Stromal cell of bone marrow (primary cell): ENCODE results near the gene ADAMTS17.

Source experiments
- DNase-seq: peaks from one replicate; pipeline ENCODE4 v3.0.0-alpha.2; 2012; ENCODE audit warnings: low read depth

Gene ADAMTS17

DNA sequence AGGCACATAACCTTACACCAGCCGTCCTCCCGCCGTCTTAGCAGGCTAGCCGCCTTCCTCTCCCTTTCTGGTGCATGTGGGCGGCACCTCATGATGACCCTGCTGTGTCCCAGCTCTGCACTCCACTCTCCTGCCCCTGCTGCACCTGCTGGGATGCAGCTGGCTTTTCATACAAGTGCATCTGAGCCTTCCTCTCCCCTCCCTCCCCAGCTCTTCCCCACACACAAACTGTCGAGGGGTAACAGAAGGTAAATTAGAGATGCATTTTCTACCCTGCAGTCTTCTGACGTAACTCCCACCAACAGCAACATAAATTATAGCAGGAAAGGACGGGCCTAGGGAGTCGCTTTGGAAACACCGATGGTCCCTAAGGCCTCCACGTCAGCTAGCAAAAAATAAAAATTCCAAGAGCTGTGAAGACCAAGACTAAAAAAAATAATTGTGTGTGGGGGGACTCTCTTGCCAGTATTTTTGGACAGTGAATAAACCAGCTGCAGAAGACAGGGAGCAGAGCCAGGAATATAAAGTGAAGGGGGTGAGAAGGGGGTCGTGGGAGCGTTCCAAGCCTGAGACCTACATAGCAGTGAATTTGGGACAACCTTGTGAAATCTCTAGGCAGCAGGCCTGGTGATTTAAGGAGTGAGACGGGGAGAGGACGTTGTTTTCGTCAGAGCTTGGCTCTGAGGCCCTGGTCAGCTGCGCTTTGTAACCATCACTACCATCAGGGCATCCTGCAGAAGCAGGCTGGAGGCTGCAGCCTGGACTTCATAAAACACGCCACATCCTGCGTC lies 216.2 kb downstream of the ADAMTS17 start:
- DNase-seq = no peak

DNA sequence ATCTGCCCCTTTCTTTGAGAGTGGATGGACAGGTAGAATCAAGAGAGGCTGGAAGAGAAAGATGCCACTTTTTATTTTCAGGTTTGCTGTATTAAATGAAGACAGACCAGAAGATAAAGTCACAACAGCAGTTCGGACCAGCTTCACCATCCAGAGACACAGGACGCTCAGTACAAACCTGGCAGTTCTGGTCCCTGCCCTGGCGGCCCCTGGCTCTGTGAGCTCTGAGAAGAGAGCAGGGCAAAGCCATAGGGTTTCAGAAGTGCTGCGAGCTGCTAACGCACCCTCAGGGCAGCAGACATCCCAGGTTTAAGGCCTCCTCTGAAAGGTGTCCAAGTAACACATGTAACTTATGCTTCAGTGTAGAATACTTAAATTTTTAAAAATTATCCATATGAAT lies 216.8 kb downstream of the ADAMTS17 start:
- DNase-seq = no peak

DNA sequence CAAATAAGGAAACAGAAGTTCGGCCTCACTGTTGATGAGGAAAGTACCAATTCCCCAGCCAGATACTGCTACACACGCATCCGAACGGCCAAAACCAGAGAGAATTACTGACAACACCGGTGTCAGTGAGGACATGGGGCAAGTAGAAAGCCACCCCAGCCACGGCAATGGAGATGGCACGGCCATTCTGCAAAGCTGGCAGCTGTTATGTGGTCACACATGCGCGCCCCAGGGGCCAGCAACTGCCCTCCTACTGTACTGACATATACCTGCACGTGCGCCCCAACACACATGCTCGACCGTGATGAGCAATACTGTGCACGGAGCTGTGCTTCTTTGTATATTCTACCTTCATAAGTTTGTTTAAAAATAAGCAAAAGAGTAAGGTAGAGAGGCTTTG lies 217.4 kb downstream of the ADAMTS17 start:
- DNase-seq = no peak

DNA sequence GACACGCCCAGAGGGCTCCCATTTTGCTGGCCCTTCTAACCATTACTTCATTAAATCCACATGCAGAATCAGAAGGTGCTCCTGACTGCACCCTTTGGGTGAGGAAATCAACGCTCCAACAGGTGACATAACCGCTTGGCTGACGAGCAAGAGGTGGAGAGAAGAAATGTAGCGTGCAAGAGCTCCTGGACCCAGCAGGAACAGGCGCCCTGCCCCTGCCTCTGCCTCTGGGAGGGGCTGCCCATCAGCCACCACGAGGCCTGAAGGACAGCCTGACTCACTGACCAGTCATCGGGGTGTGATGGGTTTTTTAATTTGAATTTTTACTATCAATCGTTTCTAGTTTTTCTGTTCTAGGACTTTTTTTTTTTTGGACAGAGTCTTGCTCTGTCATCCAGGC lies 218.2 kb downstream of the ADAMTS17 start:
- DNase-seq = peak; percentile 52

DNA sequence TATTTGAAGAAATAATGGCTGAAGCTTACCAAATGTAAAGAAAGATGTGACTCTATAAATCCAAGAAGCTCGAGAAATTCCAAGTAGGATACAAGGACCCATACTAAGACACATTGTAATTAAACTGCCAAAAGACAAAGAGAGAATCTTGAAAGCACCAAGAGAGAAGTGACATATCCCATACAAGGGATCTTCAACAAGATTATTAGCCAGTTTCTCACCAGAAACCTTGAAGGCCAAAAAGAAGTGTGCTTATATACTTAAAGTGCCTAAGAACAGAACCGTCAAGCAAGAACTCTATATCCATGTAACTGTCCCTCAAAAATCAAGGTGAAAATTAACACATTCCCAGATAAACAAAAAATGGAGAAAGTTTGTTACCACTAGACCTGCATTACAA lies 220.5 kb downstream of the ADAMTS17 start:
- no peak for DNase-seq

DNA sequence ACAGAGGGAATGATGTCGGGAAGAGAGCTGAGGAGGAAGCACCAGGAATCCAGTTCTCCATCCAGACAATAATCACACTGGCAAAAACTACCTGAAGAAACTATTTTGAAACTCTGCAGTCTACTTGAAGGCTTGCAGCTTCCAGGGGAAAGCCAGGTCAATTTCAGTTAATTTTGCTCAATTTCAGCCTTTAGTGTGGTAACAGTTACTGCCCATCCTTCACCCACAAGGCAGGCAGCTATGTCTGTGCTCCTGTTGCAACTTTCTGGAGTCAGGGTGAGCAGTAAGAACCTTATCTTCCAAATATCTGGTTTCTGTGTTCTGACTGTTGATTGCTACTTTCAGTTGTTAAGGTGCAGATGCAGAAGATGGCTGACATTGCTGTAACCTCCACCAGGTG lies 221.7 kb downstream of the ADAMTS17 start:
- no peak for DNase-seq

DNA sequence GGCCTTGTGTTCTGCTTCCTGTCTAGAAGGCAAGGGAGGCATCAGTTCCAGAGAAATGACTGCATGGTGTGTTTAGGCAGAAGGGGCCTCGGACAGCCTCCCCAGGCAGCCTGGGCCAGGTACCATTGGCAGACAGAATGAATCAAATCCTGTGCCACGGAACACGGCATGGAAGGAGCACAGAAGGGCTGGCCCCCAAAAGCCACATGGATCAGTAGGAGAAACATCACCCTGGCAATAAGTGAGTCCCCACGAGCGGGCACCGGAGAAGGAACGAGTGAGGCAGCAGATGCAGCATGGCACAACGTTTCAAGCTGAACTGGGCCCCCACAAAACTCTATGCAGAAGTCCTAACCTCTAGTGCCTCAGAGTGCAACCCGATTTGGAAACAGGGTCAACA lies 223.2 kb downstream of the ADAMTS17 start:
- DNase-seq = no peak

DNA sequence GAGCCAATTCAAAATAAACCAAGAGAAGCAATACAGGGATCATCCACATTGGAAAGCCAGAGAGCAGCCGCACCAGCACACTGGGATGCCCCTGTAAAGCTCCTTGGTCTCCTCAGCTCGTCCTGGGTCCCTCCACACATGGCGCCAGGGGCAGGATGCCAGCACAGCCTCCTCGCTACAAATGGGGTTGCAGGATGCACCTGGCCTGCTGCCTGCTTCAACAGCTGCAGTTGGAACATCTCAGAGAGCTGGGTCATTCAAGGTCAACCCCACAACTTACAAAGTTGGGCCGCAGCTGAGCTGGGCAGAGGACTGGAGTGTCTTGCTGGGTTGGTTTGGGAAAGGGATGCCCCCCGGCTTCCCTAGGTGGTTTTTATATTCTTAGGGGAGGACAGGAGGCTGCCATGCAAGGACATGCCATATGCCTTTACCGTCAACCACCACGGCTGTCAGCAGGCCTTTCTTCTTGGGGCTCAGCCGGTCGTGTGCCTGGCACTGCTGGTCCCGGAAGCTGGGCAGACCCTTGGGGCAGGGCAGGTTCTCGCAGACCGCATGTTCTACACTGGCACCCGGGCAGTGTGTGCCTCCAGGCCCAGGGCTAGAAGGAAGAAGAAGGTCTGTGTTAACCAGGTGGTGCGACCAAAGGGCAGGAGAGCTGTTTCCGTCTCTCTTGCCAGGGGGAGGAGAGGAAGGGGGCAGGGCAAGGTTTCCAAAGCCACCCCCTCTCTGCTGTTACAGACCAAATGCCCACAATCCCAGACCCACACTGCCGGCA lies 225.2 kb downstream of the ADAMTS17 start:
- no peak for DNase-seq

DNA sequence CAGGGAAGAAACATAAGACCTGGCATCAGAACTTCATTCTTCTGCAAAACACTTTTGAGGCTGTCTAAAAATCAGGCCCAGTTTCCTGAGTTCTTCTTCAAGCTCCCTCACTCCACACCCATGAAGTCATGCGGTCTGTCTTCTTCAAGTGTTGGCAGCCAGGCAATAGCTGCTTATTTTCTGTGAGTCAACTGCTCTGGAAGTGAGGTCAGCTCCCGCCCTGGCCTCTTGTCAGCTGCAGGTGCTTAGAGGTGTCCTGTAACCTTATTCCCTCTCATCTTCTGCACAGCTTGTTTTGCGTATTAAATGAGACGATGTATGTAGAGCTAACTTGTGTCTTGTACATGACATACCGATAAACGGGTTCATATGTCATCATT lies 226.1 kb downstream of the ADAMTS17 start:
- peak; percentile 63 for DNase-seq

DNA sequence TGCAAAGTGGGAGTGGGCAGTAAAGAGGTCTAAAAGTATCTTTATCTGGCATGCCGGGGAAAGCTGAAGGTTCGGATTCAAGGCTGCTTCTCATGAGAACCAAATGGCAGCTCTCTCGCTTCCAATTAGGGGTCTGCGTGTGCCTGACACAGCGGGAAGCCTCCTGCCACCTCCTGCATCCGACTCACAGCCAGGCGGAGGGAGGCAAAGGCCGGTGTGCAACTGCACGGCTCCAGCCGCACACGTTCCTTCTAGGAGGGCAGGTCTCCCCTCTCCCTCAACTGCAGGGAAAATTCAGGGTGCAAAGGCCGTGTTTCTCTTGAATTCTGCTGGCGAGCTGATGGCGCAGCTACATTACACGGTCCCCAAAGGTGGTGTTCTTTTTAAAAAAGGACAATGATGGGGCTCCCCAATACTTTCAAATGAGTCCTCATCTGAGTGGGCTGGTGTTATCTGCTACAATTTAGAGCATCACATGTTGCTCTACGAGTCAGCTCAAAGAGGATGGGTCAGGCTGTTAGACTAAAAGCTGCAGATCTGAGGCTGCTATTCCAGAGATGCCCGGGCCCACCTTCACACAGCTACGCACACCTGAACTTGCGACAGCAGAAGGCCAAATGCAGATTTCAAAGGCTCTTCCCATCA lies 226.6 kb downstream of the ADAMTS17 start:
- DNase-seq = no peak

DNA sequence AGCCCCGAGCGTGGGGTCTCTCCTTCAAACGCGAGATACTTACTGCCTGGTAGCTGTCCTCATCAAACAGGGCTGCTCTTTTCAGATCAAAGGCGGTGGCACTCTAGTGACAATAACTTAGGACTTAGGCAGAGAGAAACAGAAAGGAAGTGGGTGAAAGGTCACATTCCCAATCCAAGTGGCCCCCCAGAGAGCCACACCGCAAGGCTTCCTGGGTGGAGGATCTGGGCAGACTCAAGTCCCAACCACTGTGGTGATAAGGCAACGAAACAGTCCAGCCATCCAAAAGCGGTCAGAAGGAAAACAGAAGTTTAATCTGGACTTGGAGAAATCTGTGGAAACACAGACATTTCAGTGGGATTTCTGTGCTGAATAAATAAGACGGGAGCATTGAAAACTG lies 227.2 kb downstream of the ADAMTS17 start:
- no peak for DNase-seq

DNA sequence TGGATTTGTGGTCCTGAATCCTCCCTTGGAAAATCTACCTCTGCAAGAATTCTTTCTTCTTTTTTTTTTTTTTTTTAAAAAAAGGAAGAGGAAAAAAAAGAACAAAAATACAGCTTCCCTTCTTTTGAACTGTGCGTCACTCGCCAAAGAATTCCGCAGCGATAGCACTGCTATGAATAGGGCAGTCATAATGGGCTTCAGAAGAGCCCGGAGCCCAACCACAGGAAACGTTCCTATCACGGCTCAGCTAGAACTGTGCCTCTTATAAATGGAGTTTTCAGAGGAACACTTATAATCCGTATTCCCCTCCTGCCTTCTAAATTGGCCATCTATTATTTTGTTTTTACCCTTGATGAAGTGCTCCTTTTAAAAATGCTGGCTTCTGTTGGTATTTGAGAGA lies 227.7 kb downstream of the ADAMTS17 start:
- peak; percentile 90 for DNase-seq

DNA sequence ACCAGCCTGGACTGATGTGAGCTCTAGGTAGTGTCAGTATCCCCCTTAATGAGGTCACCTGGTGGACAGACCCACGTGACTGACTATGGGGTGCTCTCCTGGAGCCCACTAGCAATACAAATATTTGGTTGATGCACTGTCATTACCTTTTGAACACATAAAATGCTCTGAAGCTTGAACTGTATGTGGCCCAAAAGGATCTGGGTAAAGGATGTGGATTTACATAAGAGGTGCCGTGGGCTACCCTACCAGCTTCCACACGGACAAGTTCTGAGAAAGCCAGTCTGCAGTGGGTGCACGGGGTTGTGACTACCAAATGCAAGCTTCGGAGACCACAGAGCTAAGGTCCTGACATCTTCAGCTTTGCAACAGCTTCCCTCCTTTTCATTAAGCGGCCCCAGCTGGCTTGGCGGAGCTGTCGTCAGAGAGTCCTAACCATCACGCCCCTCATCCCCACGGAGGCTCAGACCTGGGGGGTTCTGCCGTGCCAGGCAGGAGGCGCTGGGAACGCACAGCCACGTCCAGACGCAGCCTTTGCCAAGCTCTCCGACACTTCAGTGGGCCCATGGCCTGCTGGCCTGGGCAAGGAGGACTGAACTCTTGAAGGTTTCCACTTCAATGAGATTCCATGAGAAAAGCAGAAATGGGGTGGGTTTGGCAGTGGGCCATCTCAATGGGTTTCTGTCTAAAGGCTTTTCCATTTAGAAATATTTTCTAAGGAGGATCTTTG lies 228.3 kb downstream of the ADAMTS17 start:
- DNase-seq = no peak

DNA sequence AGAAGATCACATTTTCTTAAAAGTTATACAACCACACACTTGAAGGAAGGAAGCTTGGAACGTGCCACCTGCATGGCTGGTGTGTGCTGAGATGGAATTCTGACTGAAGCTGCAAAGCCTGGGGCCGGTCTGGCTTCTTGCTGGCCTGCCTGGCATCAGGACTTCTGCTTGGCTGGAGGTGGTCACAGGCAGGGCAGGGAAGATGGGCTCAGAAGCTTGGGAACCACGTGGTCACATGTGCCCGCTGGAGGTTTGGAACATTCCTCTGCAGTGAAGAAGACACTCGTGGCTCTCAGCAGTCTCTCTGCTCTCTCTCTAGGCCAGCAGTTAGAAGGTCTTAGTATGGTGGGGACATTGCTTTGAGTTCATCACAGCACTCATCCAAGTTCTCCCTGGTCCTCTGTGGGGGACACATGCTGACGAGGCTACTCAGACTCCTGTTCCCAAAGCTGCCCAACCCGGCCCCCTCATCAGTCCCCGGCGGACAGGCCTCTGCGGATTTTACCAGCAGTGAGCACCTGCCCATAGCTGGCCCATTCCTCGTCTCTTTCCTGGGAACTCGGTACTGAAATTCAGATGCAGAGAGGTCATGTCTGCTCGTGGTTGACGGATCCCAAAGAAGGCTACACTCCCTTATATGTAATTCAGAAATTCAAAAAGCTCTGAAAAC lies 229.0 kb downstream of the ADAMTS17 start:
- DNase-seq = no peak

DNA sequence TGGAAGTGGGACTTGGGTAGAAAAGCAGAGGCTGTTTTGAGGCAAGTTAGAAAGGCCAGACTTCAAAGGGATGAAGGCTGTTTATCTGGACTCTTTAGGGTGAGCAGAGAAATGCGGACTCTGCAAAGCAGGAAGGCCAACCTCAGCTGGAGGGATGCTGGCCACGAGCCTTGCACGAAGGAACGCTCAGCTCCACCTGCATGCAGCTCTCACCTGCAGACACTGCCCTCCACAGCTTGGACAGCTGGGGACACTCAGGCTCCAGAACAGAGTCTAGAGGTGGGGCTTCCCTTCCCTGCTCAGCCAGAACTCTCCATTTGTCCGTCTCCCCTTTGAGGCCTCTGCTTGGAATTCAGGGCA lies 229.7 kb downstream of the ADAMTS17 start:
- no peak for DNase-seq

DNA sequence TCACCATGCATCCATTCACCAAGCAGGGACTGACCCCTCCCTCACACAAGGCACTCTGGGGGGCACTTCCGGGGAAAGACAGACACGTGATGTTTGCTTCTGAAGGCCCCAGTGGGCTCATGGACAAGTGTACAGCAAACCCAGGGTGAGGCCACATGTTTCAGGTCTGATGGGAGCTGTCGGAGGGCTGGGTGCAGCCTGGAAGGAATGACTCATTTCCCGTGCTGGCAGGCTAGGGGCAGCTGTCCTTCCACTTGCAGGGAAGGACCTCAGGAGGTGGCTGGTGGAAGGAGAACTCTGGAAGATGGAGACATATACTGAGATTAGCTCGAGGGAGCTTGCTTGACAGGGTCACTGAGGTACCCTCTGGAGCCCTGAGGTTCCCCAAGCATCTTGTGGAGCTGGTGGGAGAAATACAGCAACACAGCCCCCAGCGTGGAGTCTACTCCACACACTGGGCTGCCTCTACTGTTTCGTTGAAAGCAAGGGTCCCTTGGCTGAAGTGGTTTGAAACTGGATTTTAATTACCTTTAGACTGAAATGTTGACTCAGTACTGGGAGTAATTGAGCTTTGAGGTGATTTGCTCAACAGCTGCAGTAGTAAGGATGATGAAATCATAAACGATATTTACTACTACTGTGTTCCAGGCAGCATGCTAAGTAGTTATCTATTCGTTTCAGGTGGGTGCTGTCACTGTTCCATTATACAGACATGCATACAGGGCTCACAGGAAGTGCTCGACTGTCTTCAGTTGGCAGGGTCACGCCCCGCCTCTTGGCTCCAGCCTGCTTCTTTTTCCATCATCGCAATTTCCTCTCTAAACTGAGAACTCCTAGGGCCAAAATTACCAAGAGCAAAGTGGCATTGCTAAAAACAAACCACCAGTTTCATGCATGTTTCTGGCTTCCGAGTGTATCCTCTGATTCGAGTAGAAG lies 230.4 kb downstream of the ADAMTS17 start:
- DNase-seq = peak; percentile 73

DNA sequence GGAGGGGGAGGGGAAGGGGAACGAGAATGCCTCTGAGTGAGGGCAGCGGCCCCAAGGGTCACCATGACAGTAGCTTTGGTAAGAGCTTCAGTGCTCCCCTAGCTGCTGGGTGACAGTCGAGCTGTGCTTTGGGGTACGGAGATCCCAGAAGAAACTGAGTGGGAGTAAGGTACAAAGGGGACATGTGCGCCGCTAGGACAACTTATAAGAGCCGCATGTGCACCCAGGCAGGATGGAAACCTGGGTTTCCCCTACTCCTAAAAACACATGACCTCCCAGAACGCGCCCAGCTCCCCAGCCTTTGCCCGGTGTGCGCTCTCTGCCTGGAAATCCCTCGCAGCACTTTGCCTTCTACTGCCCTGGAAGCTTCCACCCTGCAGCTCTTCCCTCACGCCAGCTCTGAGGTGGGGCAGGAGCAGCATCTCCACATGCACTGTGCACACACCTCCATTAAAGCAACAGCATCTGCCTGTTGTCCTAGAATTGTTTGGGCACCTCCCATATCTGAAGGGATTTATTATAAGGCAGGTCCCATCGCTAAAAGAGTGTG lies 232.2 kb downstream of the ADAMTS17 start:
- DNase-seq = no peak

DNA sequence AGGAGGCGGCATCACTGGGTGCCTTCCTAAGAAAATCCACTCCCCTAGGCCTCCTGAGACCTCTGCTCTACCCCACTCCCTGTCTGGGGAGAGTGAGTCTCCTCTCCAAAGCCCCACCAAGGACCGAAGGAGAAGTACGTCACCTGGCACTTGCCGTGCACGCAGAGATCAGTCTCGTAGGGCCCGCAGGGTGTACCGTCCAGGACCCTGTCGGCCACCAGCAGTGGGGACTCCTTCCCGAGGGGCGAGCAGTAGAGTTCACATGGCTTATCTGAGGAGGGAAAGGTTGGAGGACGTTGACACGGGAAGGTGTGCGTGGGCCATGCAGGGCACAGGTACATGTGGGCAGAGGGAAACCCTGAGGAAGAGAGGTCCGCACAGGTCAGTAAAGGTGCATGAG lies 232.9 kb downstream of the ADAMTS17 start:
- no peak for DNase-seq

DNA sequence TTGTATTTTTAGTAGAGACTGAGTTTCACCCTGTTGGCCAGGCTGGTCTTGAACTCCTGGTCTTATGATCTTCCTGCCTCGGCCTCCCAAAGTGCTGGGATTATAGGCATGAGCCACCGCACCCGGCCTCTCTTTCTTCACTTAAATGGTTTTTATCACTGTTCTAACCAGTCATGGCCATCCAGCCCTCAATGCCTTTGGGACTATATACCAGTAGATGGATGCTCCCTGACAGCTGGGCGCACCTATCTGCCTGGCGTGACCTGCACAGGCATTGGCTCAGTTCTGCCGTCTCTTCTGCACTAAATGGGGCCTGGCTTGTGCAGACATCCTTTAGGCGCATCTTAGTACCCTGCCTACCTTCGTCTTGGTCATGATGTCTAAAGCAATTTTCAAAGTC lies 233.4 kb downstream of the ADAMTS17 start:
- DNase-seq = no peak

DNA sequence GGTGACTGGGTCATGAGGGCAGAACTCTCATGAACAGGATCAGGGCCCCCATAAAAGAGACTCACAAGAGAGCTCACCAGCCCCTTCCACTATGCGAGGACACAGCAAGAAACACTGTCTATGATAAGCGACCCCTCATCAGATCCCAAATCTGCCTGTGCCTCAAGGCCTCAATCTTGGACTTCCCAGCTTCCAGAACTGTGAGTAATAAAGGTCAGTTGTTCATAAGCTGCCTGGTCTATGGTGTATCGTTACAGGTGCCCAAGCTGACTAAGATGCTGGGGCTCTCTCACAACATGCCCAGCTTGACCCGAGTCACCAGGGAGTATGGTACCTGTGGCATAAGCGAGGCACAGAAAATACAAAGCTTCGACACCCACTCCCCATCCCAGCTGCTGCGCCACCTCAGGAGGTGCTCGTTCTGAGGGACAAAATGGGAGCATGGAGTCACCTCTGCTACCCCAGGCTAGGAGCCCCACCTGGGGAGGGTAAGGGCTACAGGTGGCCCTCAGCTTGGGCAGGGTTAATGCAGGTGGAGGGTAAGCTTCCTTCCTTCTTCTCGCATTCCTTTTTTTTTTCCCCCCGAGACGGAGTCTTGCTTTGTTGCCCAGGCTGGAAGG lies 234.1 kb downstream of the ADAMTS17 start:
- DNase-seq = no peak
